Measurements from ENCODE around the gene NPHS1. TPM values are rescaled to one million over a fixed set of nuclear protein-coding genes. Genes with fewer than 3 reads are reported as not detected.

NPHS1 gene
- total and polyA plus RNA-seq, 2 donors (not counting 1 experiment from before 2014, with no cell fraction given): not detected

- no peaks in the 10 kb centered on the region for H3K79me2 ChIP-seq (ENCODE audit: control insufficient read depth, insufficient read depth, low read length)
- no peaks in the 10 kb centered on the region for H4K20me1 ChIP-seq (ENCODE audit: control insufficient read depth, extremely low read depth, insufficient read depth, low read length)
- TF ChIP-seq EZH2 (IDR thresholded peaks at IDR 0.05; ENCODE audit: low read length, missing control alignments): no peak
- TF ChIP-seq, protein P1, sequence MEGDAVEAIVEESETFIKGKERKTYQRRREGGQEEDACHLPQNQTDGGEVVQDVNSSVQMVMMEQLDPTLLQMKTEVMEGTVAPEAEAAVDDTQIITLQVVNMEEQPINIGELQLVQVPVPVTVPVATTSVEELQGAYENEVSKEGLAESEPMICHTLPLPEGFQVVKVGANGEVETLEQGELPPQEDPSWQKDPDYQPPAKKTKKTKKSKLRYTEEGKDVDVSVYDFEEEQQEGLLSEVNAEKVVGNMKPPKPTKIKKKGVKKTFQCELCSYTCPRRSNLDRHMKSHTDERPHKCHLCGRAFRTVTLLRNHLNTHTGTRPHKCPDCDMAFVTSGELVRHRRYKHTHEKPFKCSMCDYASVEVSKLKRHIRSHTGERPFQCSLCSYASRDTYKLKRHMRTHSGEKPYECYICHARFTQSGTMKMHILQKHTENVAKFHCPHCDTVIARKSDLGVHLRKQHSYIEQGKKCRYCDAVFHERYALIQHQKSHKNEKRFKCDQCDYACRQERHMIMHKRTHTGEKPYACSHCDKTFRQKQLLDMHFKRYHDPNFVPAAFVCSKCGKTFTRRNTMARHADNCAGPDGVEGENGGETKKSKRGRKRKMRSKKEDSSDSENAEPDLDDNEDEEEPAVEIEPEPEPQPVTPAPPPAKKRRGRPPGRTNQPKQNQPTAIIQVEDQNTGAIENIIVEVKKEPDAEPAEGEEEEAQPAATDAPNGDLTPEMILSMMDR (conservative IDR thresholded peaks at IDR 0.05 in 1 of 2, IDR thresholded peaks at IDR 0.05 in 1 of 2; ENCODE audit: low read depth in 1 of 2, low read length in 2 of 2): no peak
- H3K36me3 ChIP-seq (ENCODE audit: control insufficient read depth, insufficient read depth, low read length): no peaks in the 10 kb centered on the region
- no peaks in the 10 kb centered on the region for H3K9me3 ChIP-seq (ENCODE audit: control insufficient read depth, insufficient read depth, low read depth, low read length)
- no peak overlapping the region for H3K4me3 ChIP-seq (replicated peaks in 1 of 4; ENCODE audit: control extremely low read depth in 1 of 4, insufficient read depth in 1 of 4, low read depth in 3 of 4, low read length in 4 of 4)
- no peak overlapping the region for H2AFZ ChIP-seq (ENCODE audit: low read length)
- H3K27me3 ChIP-seq (ENCODE audit: control insufficient read depth, insufficient read depth, low read length): no peaks in the 10 kb centered on the region
- DNase-seq (ENCODE audit: low read depth in 2 of 2): no peak
- H3K4me1 ChIP-seq (ENCODE audit: control insufficient read depth, extremely low read depth, insufficient read depth, low read length): no peaks in the 10 kb centered on the region
- H3K4me2 ChIP-seq (ENCODE audit: extremely low read depth, insufficient read depth, low read length): no peak overlapping the region
- no peak overlapping the region for H3K9ac ChIP-seq (ENCODE audit: insufficient read depth, low read length)
- H3K27ac ChIP-seq (ENCODE audit: insufficient read depth, low read length): no peak overlapping the region
These were observed 26.8 kb upstream of the NPHS1 start for GRCh38 chr19:35879068-35879467.

GRCh38 chr19:35874392-35874930 is 22.2 kb upstream of the NPHS1 start:
- no peak for TF ChIP-seq EZH2 (IDR thresholded peaks at IDR 0.05; ENCODE audit: low read length, missing control alignments)
- Histone ChIP-seq H3K4me2 (ENCODE audit: extremely low read depth, insufficient read depth, low read length) (no peak overlapping the region), H3K79me2 (ENCODE audit: control insufficient read depth, insufficient read depth, low read length) (no peaks in the 10 kb centered on the region), H3K9ac (ENCODE audit: insufficient read depth, low read length) (no peak overlapping the region), H3K27me3 (ENCODE audit: control insufficient read depth, insufficient read depth, low read length) (no peaks in the 10 kb centered on the region), H3K4me1 (ENCODE audit: control insufficient read depth, extremely low read depth, insufficient read depth, low read length) (peaks cover 5% of the 10 kb centered on the region), H2AFZ (ENCODE audit: low read length) (no peak overlapping the region), H3K36me3 (ENCODE audit: control insufficient read depth, insufficient read depth, low read length) (no peaks in the 10 kb centered on the region), H3K27ac (ENCODE audit: insufficient read depth, low read length) (no peak overlapping the region), H3K4me3 (replicated peaks in 1 of 4; ENCODE audit: control extremely low read depth in 1 of 4, insufficient read depth in 1 of 4, low read depth in 3 of 4, low read length in 4 of 4) (no peak overlapping the region), H4K20me1 (ENCODE audit: control insufficient read depth, extremely low read depth, insufficient read depth, low read length) (no peaks in the 10 kb centered on the region), H3K9me3 (ENCODE audit: control insufficient read depth, insufficient read depth, low read depth, low read length) (no peaks in the 10 kb centered on the region)
- DNase-seq (ENCODE audit: low read depth in 2 of 2): no peak

GRCh38 chr19:35872180-35872579 is 19.9 kb upstream of the NPHS1 start:
- no peaks in the 10 kb centered on the region for H3K79me2 ChIP-seq (ENCODE audit: control insufficient read depth, insufficient read depth, low read length)
- no peak overlapping the region for H3K4me2 ChIP-seq (ENCODE audit: extremely low read depth, insufficient read depth, low read length)
- H4K20me1 ChIP-seq (ENCODE audit: control insufficient read depth, extremely low read depth, insufficient read depth, low read length): no peaks in the 10 kb centered on the region
- no peaks in the 10 kb centered on the region for H3K36me3 ChIP-seq (ENCODE audit: control insufficient read depth, insufficient read depth, low read length)
- H3K9ac ChIP-seq (ENCODE audit: insufficient read depth, low read length): no peak overlapping the region
- H3K27me3 ChIP-seq (ENCODE audit: control insufficient read depth, insufficient read depth, low read length): peaks cover 14% of the 10 kb centered on the region
- H3K9me3 ChIP-seq (ENCODE audit: control insufficient read depth, insufficient read depth, low read depth, low read length): no peaks in the 10 kb centered on the region
- no peak for DNase-seq (ENCODE audit: low read depth in 2 of 2)
- H3K4me1 ChIP-seq (ENCODE audit: control insufficient read depth, extremely low read depth, insufficient read depth, low read length): peaks cover 12% of the 10 kb centered on the region
- H3K27ac ChIP-seq (ENCODE audit: insufficient read depth, low read length): no peak overlapping the region
- no peak overlapping the region for H2AFZ ChIP-seq (ENCODE audit: low read length)
- no peak for TF ChIP-seq EZH2 (IDR thresholded peaks at IDR 0.05; ENCODE audit: low read length, missing control alignments)
- TF ChIP-seq, protein P1 (conservative IDR thresholded peaks at IDR 0.05 in 1 of 2, IDR thresholded peaks at IDR 0.05 in 1 of 2; ENCODE audit: low read depth in 1 of 2, low read length in 2 of 2): no peak
- no peak overlapping the region for H3K4me3 ChIP-seq (replicated peaks in 1 of 4; ENCODE audit: control extremely low read depth in 1 of 4, insufficient read depth in 1 of 4, low read depth in 3 of 4, low read length in 4 of 4)
